IgD-negative memory B cell (primary cell): ENCODE measurements around the gene CRY1. TPM values are rescaled to one million over a fixed set of nuclear protein-coding genes. Genes with fewer than 3 reads are reported as not detected.
"Not testable (repeated sequence)": the region's sequence is repeated elsewhere in the genome, so short reads cannot be mapped to it uniquely, and the experiment has no call there.

Experiments
- H3K27ac Mint-ChIP-seq, 3 donors: one replicate each; pipeline ENCODE4 v1.8.0; 2020 to 2022; ENCODE audit warnings: mild to moderate bottlenecking in 3 of 3, mixed read lengths in 3 of 3, moderate library complexity in 1 of 3
- H3K27me3 Mint-ChIP-seq: one replicate; pipeline ENCODE4 v1.8.0; 2021; ENCODE audit warnings: mixed read lengths
- H3K36me3 Mint-ChIP-seq: one replicate; pipeline ENCODE4 v1.8.0; 2020; ENCODE audit warnings: mild to moderate bottlenecking, mixed read lengths
- H3K4me1 Mint-ChIP-seq, 3 donors: one replicate each; pipeline ENCODE4 v1.8.0; 2020 to 2022; ENCODE audit warnings: mixed read lengths in 3 of 3, mild to moderate bottlenecking in 1 of 3
- H3K4me3 Mint-ChIP-seq, 4 donors: one replicate each; pipeline ENCODE4 v1.8.0; 2020 to 2022; ENCODE audit warnings: mild to moderate bottlenecking in 4 of 4, mixed read lengths in 4 of 4, moderate library complexity in 3 of 4
- H3K9me3 Mint-ChIP-seq, 3 donors: one replicate each; pipeline ENCODE4 v1.8.0; 2020 to 2021; ENCODE audit warnings: mixed read lengths in 3 of 3, mild to moderate bottlenecking in 1 of 3
- polyA plus RNA-seq: library from polyadenylated mRNA; unstranded; fragments of 300-500 nt; fragmentation: Illumina TruSeq; gene quantifications from one replicate; pipeline ENCODE4 v1.2.3, GENCODE V29; 2021

The CRY1 gene
- polyA plus RNA-seq, 1 donor from 2014 or later: 3.4 TPM

- Mint-ChIP-seq H3K9me3 (peaks cover 0 to 7% (median 0%) of the 10 kb centered on the region in 3 donors), H3K27me3 (peaks cover 2% of the 10 kb centered on the region), H3K27ac (no peak overlapping the region)
Observed at GRCh38 chr12:107058190-107058589, 35.2 kb downstream of the CRY1 start.

GRCh38 chr12:107057071-107057834, 36.1 kb downstream of the CRY1 start:
- peaks cover 0 to 13% (median 0%) of the 10 kb centered on the region in 3 donors for H3K9me3 Mint-ChIP-seq
- no peak overlapping the region for H3K27ac Mint-ChIP-seq
- H3K4me3 Mint-ChIP-seq: no peak overlapping the region
- H3K4me1 Mint-ChIP-seq: peaks cover 0 to 2% (median 0%) of the 10 kb centered on the region in 3 donors
- no peaks in the 10 kb centered on the region for H3K27me3 Mint-ChIP-seq
- peaks cover 1% of the 10 kb centered on the region for H3K36me3 Mint-ChIP-seq

More at GRCh38 chr12:107058190-107058589, 35.2 kb downstream of the CRY1 start:
- Mint-ChIP-seq H3K36me3 (no peaks in the 10 kb centered on the region), H3K4me3 (no peak overlapping the region), H3K4me1 (peaks cover 0 to 2% (median 0%) of the 10 kb centered on the region in 3 donors)

- no peak overlapping the region for H3K4me3 Mint-ChIP-seq
- H3K36me3 Mint-ChIP-seq: peaks cover 1% of the 10 kb centered on the region
- peaks cover 0 to 2% (median 0%) of the 10 kb centered on the region in 3 donors for H3K4me1 Mint-ChIP-seq
- no peak overlapping the region for H3K27ac Mint-ChIP-seq
- H3K9me3 Mint-ChIP-seq: peaks cover 0 to 16% (median 0%) of the 10 kb centered on the region in 3 donors
- no peaks in the 10 kb centered on the region for H3K27me3 Mint-ChIP-seq
Observed at GRCh38 chr12:107053709-107054108, 39.6 kb downstream of the CRY1 start.

- H3K4me3 Mint-ChIP-seq: peak overlapping the region in 1 of 4 donors; percentile 38
- H3K36me3 Mint-ChIP-seq: no peaks in the 10 kb centered on the region
- no peaks in the 10 kb centered on the region for H3K4me1 Mint-ChIP-seq
- H3K27ac Mint-ChIP-seq: no peak overlapping the region
- no peaks in the 10 kb centered on the region for H3K27me3 Mint-ChIP-seq
- peaks cover 4 to 29% (median 12%) of the 10 kb centered on the region in 3 donors for H3K9me3 Mint-ChIP-seq
Observed at GRCh38 chr12:107045186-107045585, 48.2 kb downstream of the CRY1 start.

- H3K27me3 Mint-ChIP-seq: no peaks in the 10 kb centered on the region
- peaks cover 4 to 24% (median 14%) of the 10 kb centered on the region in 3 donors for H3K9me3 Mint-ChIP-seq
- no peak overlapping the region for H3K4me3 Mint-ChIP-seq
- H3K36me3 Mint-ChIP-seq: no peaks in the 10 kb centered on the region
- H3K27ac Mint-ChIP-seq: no peak overlapping the region
- no peaks in the 10 kb centered on the region for H3K4me1 Mint-ChIP-seq
Observed at GRCh38 chr12:107042801-107043200, 50.5 kb downstream of the CRY1 start.

- H3K36me3 Mint-ChIP-seq: peaks cover 1% of the 10 kb centered on the region
- H3K4me1 Mint-ChIP-seq: peaks cover 0 to 2% (median 2%) of the 10 kb centered on the region in 3 donors
- peaks cover 2 to 4% (median 3%) of the 10 kb centered on the region in 3 donors for H3K9me3 Mint-ChIP-seq
- H3K4me3 Mint-ChIP-seq: no peak overlapping the region
- H3K27ac Mint-ChIP-seq: no peak overlapping the region
- H3K27me3 Mint-ChIP-seq: no peaks in the 10 kb centered on the region
Observed at GRCh38 chr12:107035733-107036132, 57.6 kb downstream of the CRY1 start.

GRCh38 chr12:107033758-107034739, 59.3 kb downstream of the CRY1 start:
- H3K4me3 Mint-ChIP-seq: no peak overlapping the region
- H3K36me3 Mint-ChIP-seq: peaks cover 5% of the 10 kb centered on the region
- peaks cover 0 to 2% (median 2%) of the 10 kb centered on the region in 3 donors for H3K4me1 Mint-ChIP-seq
- H3K27me3 Mint-ChIP-seq: no peaks in the 10 kb centered on the region
- H3K27ac Mint-ChIP-seq: no peak overlapping the region
- peaks cover 0 to 4% (median 0%) of the 10 kb centered on the region in 3 donors for H3K9me3 Mint-ChIP-seq

GRCh38 chr12:107032266-107032665, 61.1 kb downstream of the CRY1 start:
- no peak overlapping the region for H3K4me3 Mint-ChIP-seq
- H3K9me3 Mint-ChIP-seq: peaks cover 0 to 4% (median 0%) of the 10 kb centered on the region in 3 donors
- peaks cover 0 to 2% (median 2%) of the 10 kb centered on the region in 3 donors for H3K4me1 Mint-ChIP-seq
- H3K36me3 Mint-ChIP-seq: peaks cover 5% of the 10 kb centered on the region
- H3K27ac Mint-ChIP-seq: no peak overlapping the region
- H3K27me3 Mint-ChIP-seq: no peaks in the 10 kb centered on the region

- Mint-ChIP-seq H3K4me3 (no peak overlapping the region), H3K27ac (no peak overlapping the region), H3K9me3 (peaks cover 0 to 4% (median 0%) of the 10 kb centered on the region in 3 donors), H3K4me1 (peaks cover 0 to 2% (median 2%) of the 10 kb centered on the region in 3 donors), H3K36me3 (peaks cover 5% of the 10 kb centered on the region), H3K27me3 (no peaks in the 10 kb centered on the region)
Observed at GRCh38 chr12:107031061-107031460, 62.3 kb downstream of the CRY1 start.

GRCh38 chr12:107029081-107029480, 64.3 kb downstream of the CRY1 start:
- Mint-ChIP-seq H3K36me3 (peaks cover 3% of the 10 kb centered on the region), H3K4me3 (no peak overlapping the region), H3K9me3 (peaks cover 0 to 2% (median 0%) of the 10 kb centered on the region in 3 donors), H3K27ac (no peak overlapping the region), H3K4me1 (peaks cover 0 to 2% (median 2%) of the 10 kb centered on the region in 3 donors), H3K27me3 (no peaks in the 10 kb centered on the region)

GRCh38 chr12:107027636-107028053, 65.7 kb downstream of the CRY1 start:
- Mint-ChIP-seq H3K36me3 (peaks cover 3% of the 10 kb centered on the region), H3K4me1 (peaks cover 0 to 2% (median 2%) of the 10 kb centered on the region in 3 donors), H3K27me3 (no peaks in the 10 kb centered on the region), H3K4me3 (no peak overlapping the region), H3K9me3 (peaks cover 0 to 2% (median 0%) of the 10 kb centered on the region in 3 donors), H3K27ac (peak overlapping the region in 1 of 3 donors; percentile 51)

GRCh38 chr12:107026806-107027635, 66.3 kb downstream of the CRY1 start:
- Mint-ChIP-seq H3K4me3 (no peak overlapping the region), H3K27ac (peak overlapping the region in 1 of 3 donors; percentile 51), H3K4me1 (peaks cover 0 to 2% (median 2%) of the 10 kb centered on the region in 3 donors), H3K27me3 (no peaks in the 10 kb centered on the region), H3K36me3 (peaks cover 3% of the 10 kb centered on the region), H3K9me3 (peaks cover 0 to 2% (median 0%) of the 10 kb centered on the region in 3 donors)

GRCh38 chr12:107026356-107026755, 67.0 kb downstream of the CRY1 start:
- H3K36me3 Mint-ChIP-seq, H3K9me3 Mint-ChIP-seq, H3K27me3 Mint-ChIP-seq, H3K27ac Mint-ChIP-seq, H3K4me3 Mint-ChIP-seq, H3K4me1 Mint-ChIP-seq: not testable (repeated sequence)

- no peak overlapping the region for H3K27ac Mint-ChIP-seq
- peaks cover 5% of the 10 kb centered on the region for H3K36me3 Mint-ChIP-seq
- H3K9me3 Mint-ChIP-seq: peaks cover 0 to 2% (median 1%) of the 10 kb centered on the region in 3 donors
- H3K4me3 Mint-ChIP-seq: no peak overlapping the region
- H3K4me1 Mint-ChIP-seq: no peaks in the 10 kb centered on the region
- no peaks in the 10 kb centered on the region for H3K27me3 Mint-ChIP-seq
Observed at GRCh38 chr12:107025671-107026070, 67.7 kb downstream of the CRY1 start.
